SHP77 (cell line): ENCODE measurements around the gene TNFAIP8L2.
"Not testable (repeated sequence)": the region's sequence is repeated elsewhere in the genome, so short reads cannot be mapped to it uniquely, and the experiment has no call there.

ENCODE experiments used
- DNase-seq, 2 experiments: peaks; one replicate each; lab custom pipeline; 2025; lab: John Stamatoyannopoulos, UW

Gene TNFAIP8L2

GRCh38 chr1:151189637-151190445 is 33.4 kb downstream of the TNFAIP8L2 start, which contains the start of gene VPS72:
Gene VPS72, minus strand, starts transcription at chr1:151190197. Its CDS starts 76 bp downstream, at chr1:151190121.
- DNase-seq: peak; percentile 99 to 100

GRCh38 chr1:151192047-151192446 is 35.6 kb downstream of the TNFAIP8L2 start:
- no peak for DNase-seq

GRCh38 chr1:151193304-151193703 is 36.9 kb downstream of the TNFAIP8L2 start:
- no peak for DNase-seq

GRCh38 chr1:151193856-151194255 is 37.4 kb downstream of the TNFAIP8L2 start:
- DNase-seq: no peak

- peak; percentile 55 to 58 for DNase-seq
Measured at GRCh38 chr1:151194894-151195594, 38.6 kb downstream of the TNFAIP8L2 start.

GRCh38 chr1:151196292-151196800 is 39.9 kb downstream of the TNFAIP8L2 start:
- peak; percentile 89 to 92 for DNase-seq

GRCh38 chr1:151197863-151198253 is 41.4 kb downstream of the TNFAIP8L2 start:
- peak; percentile 49 to 73 for DNase-seq

- DNase-seq: peak; percentile 100
Measured at GRCh38 chr1:151198254-151199127, 42.0 kb downstream of the TNFAIP8L2 start, which contains the start of gene PIP5K1A. Gene PIP5K1A, plus strand, starts transcription at chr1:151198552. Its CDS starts 445 bp downstream, at chr1:151198997.

GRCh38 chr1:151199873-151200581 is 43.6 kb downstream of the TNFAIP8L2 start:
- no peak for DNase-seq

GRCh38 chr1:151205381-151205965 is 49.0 kb downstream of the TNFAIP8L2 start:
- DNase-seq: not testable (repeated sequence)
